Left colon (tissue), 2 donors: Measurements from ENCODE around the gene DLST. TPM values are rescaled to one million over a fixed set of nuclear protein-coding genes. Genes with fewer than 3 reads are reported as not detected.

ENCODE experiments used
- ATAC-seq: fragments of 200-7000 bp; cut with Tn5 transposase; one replicate; pipeline ENCODE4 v1.9.1; 2020; ENCODE audit warnings: mild to moderate bottlenecking, moderate library complexity
- DNase-seq, 2 donors: peaks; one replicate each; pipeline ENCODE4 v3.0.0-alpha.2; 2020
- intact Hi-C, 2 donors: fragments of 100-400 bp; cut with DNase I in 1 of 2; cut with micrococcal nuclease in 1 of 2; formaldehyde crosslinking; loops; one replicate each; pipeline versions ENCODE4 v1.11.2 to v1.14.0; 2022; cut with DNase I, micrococcal nuclease
- total RNA-seq, 2 donors: library from RNA; stranded (reverse); fragmentation: NEBNext Ultra II Directional; extraction: Animal tissue kit (Norgen Biotek cat#: 25700); gene quantifications; one replicate each; pipeline ENCODE4 v1.2.1, GENCODE V29; 2021
- donor health status: DM: no; HTN: no; CAD: no.
- donor health status: DM: yes; HTN: yes; CAD: no.

Gene DLST
- total RNA-seq, 2 donors from 2014 or later: 139 to 142 TPM

- DNase-seq (no peak), ATAC-seq (no peak)
- intact Hi-C loops: loop anchor here in 1 of 2 donors (5.0 kb wide), 1 partner anchor 140 kb away; no protein-coding TSS in a partner anchor
These were observed 65.9 kb downstream of the DLST start for GRCh38 chr14:74947353-74948227.

GRCh38 chr14:74948228-74949175 lies 66.8 kb downstream of the DLST start:
- ATAC-seq: no peak
- DNase-seq: no peak
- intact Hi-C loops: loop anchor here in 1 of 2 donors (5.0 kb wide), 1 partner anchor 139 kb away; no protein-coding TSS in a partner anchor

GRCh38 chr14:74949191-74949601 lies 67.5 kb downstream of the DLST start:
- intact Hi-C loops: loop anchor here in 1 of 2 donors (5.0 kb wide), 1 partner anchor 138 kb away; no protein-coding TSS in a partner anchor
- DNase-seq (no peak), ATAC-seq (no peak)

GRCh38 chr14:74949859-74950573 lies 68.3 kb downstream of the DLST start:
- ATAC-seq: no peak
- intact Hi-C loops: loop anchor here in 1 of 2 donors (5.0 kb wide), 1 partner anchor 137 kb away; no protein-coding TSS in a partner anchor
- DNase-seq: no peak

- intact Hi-C loops: no loop called here
- no peak for DNase-seq
- peak; percentile 75 for ATAC-seq
These were observed 69.2 kb downstream of the DLST start for GRCh38 chr14:74950795-74951442.

- DNase-seq (no peak), ATAC-seq (no peak)
- intact Hi-C loops: no loop called here
These were observed 69.9 kb downstream of the DLST start for GRCh38 chr14:74951443-74952179.

- ATAC-seq (no peak), DNase-seq (no peak)
- intact Hi-C loops: no loop called here
These were observed 70.5 kb downstream of the DLST start for GRCh38 chr14:74952180-74952665.

GRCh38 chr14:74952697-74953484 lies 71.2 kb downstream of the DLST start:
- no peak for ATAC-seq
- intact Hi-C loops: no loop called here
- no peak for DNase-seq

Other genes starting within 250 kb of the DLST start
- gene AREL1, start 168.8 kb upstream of the DLST start, total RNA-seq: 10 to 100 TPM; 49.6 to 50.5 TPM
- 10 to 100 TPM; 32.9 to 34.3 TPM for gene FCF1, start 168.8 kb upstream of the DLST start, total RNA-seq
- gene YLPM1, start 118.6 kb upstream of the DLST start, total RNA-seq: 10 to 100 TPM; 36.9 to 42.7 TPM
- not detected for gene PROX2, start 5.8 kb upstream of the DLST start, total RNA-seq
- gene RPS6KL1, start 41.3 kb downstream of the DLST start, total RNA-seq: 10 to 100 TPM in 1 of 2 donors, 1 to 10 TPM in 1; 9.7 to 13.3 TPM
- 1 to 10 TPM; 1.3 to 2.9 TPM for gene PGF, start 73.7 kb downstream of the DLST start, total RNA-seq
- 10 to 100 TPM; 36.5 to 48.1 TPM for gene EIF2B2, start 121.0 kb downstream of the DLST start, total RNA-seq
- gene MLH3, start 169.6 kb downstream of the DLST start, total RNA-seq: 10 to 100 TPM; 19.6 to 27.0 TPM
- 10 to 100 TPM; 14.8 to 20.3 TPM for gene ACYP1, start 182.1 kb downstream of the DLST start, total RNA-seq
- 1 to 10 TPM; 3.9 to 4.8 TPM for gene ZC2HC1C, start 187.7 kb downstream of the DLST start, total RNA-seq
- gene NEK9, start 245.1 kb downstream of the DLST start, total RNA-seq: 10 to 100 TPM; 44.8 to 47.6 TPM